ENCODE results near the gene CYB5A.

CYB5A gene

DNA sequence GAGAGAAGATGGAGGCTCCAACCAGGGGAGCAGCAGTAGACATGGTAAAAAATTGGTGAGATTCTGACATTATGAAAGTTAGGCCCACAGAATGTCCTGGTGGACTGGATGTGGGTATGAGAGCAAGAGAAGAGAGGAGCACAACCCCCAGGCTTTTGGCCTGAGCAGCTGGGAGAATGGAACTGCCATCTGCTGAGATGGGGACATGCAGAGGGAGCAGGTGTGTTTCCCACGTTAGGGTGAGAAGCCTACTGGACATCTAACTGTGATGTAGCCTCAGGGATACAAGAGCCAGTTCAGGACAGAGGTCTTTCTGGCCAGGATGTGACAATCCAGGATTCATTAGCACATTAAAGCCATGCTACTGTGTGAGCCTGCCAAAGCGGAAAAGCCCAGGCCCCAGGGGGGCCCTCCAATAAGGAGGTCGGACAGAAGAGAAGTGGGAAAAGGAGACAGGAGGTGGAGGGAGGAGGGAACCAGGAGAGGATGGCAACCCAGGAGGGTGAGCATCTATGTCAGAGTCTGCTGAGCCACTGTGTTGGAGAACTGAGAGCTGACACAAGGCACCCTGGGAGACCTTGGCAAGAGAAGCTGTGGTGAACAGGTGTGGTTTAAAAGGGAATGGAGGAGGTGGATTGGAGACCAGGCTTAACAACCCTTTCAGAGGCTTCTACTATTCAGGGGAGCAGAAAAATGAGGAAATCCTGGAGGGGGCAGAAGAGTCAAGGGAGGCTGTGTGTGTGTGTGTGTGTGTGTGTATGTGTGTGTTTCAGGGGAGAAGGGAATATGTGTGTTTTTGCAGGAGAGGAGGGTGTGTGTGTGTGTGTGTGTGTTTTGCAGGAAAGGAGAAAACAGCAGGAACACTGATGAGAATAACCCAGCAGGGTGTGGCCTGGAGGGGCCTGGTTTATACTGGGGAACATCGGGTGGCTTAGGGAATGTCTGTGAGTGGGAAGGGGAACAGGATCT lies 10.5 kb downstream of the CYB5A start:
- Histone ChIP-seq H3K27me3 (replicated peaks; ENCODE audit: control insufficient read depth, insufficient read depth, low read length, poor library complexity, severe bottlenecking) (no peaks in the 10 kb centered on the region), H3K9me3 (ENCODE audit: control insufficient read depth, low read length) (no peaks in the 10 kb centered on the region), H3K4me1 (ENCODE audit: control insufficient read depth, insufficient read depth, low read length, poor library complexity, severe bottlenecking) (no peaks in the 10 kb centered on the region), H3K4me3 (ENCODE audit: insufficient read depth, low read depth, low read length, poor library complexity, severe bottlenecking) (no peak overlapping the region), H3K27ac (ENCODE audit: insufficient read depth, low read length, poor library complexity, severe bottlenecking) (no peak overlapping the region), H3K36me3 (ENCODE audit: control insufficient read depth, insufficient read depth, low read length) (no peaks in the 10 kb centered on the region)
- DNase-seq: no peak

GRCh38 chr18:74278983-74279382 lies 12.8 kb downstream of the CYB5A start:
- Histone ChIP-seq H3K4me1 (ENCODE audit: control insufficient read depth, insufficient read depth, low read length, poor library complexity, severe bottlenecking) (no peaks in the 10 kb centered on the region), H3K27me3 (replicated peaks; ENCODE audit: control insufficient read depth, insufficient read depth, low read length, poor library complexity, severe bottlenecking) (no peaks in the 10 kb centered on the region), H3K36me3 (ENCODE audit: control insufficient read depth, insufficient read depth, low read length) (no peaks in the 10 kb centered on the region), H3K27ac (ENCODE audit: insufficient read depth, low read length, poor library complexity, severe bottlenecking) (no peak overlapping the region), H3K9me3 (ENCODE audit: control insufficient read depth, low read length) (no peaks in the 10 kb centered on the region), H3K4me3 (ENCODE audit: insufficient read depth, low read depth, low read length, poor library complexity, severe bottlenecking) (no peak overlapping the region)
- DNase-seq: no peak

DNA sequence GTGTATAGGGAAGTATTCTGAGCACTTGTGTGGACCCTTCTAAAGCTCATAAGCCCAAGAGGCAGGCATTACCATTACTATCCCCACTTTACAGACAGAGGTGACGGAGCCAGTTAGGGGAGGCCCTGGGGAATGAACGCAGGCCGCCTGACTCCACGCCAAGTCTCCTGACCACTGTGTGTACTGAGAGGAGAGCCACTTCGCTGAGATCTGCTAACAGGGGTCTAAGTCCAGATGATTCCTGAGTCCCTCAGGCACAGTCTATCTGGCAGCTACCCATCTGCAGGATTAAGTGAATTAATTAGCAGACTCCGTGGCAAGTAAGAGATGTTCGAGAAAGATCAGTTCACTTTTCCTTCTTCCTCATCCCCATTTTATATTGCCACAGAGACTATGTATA lies 13.7 kb downstream of the CYB5A start:
- Histone ChIP-seq H3K4me1 (ENCODE audit: control insufficient read depth, insufficient read depth, low read length, poor library complexity, severe bottlenecking) (no peaks in the 10 kb centered on the region), H3K27me3 (replicated peaks; ENCODE audit: control insufficient read depth, insufficient read depth, low read length, poor library complexity, severe bottlenecking) (no peaks in the 10 kb centered on the region), H3K27ac (ENCODE audit: insufficient read depth, low read length, poor library complexity, severe bottlenecking) (no peak overlapping the region), H3K9me3 (ENCODE audit: control insufficient read depth, low read length) (no peaks in the 10 kb centered on the region), H3K36me3 (ENCODE audit: control insufficient read depth, insufficient read depth, low read length) (no peaks in the 10 kb centered on the region), H3K4me3 (ENCODE audit: insufficient read depth, low read depth, low read length, poor library complexity, severe bottlenecking) (no peak overlapping the region)
- DNase-seq: no peak

DNA sequence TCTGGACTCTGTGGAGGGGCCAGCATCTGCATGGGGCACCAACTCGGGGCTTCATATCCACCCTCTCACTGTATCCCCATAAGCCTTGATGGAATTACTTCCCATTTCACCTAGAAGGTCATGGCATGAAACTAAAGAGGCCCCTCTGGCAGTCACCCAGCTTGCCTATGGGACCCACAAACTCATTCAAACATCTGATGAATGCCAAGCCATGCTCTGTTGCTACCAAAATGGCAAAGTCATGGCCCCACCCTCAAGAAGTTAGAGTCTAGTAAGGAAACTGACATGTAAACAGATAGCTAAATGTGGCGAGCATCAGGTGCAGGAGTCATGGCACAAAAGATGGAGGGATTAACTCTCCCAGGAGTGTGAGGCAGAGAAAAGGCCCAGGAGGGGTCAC lies 14.5 kb downstream of the CYB5A start:
- no peak overlapping the region for H3K4me3 ChIP-seq (ENCODE audit: insufficient read depth, low read depth, low read length, poor library complexity, severe bottlenecking)
- H3K4me1 ChIP-seq (ENCODE audit: control insufficient read depth, insufficient read depth, low read length, poor library complexity, severe bottlenecking): no peaks in the 10 kb centered on the region
- H3K9me3 ChIP-seq (ENCODE audit: control insufficient read depth, low read length): no peaks in the 10 kb centered on the region
- no peaks in the 10 kb centered on the region for H3K27me3 ChIP-seq (replicated peaks; ENCODE audit: control insufficient read depth, insufficient read depth, low read length, poor library complexity, severe bottlenecking)
- no peak overlapping the region for H3K27ac ChIP-seq (ENCODE audit: insufficient read depth, low read length, poor library complexity, severe bottlenecking)
- no peaks in the 10 kb centered on the region for H3K36me3 ChIP-seq (ENCODE audit: control insufficient read depth, insufficient read depth, low read length)
- DNase-seq: no peak

DNA sequence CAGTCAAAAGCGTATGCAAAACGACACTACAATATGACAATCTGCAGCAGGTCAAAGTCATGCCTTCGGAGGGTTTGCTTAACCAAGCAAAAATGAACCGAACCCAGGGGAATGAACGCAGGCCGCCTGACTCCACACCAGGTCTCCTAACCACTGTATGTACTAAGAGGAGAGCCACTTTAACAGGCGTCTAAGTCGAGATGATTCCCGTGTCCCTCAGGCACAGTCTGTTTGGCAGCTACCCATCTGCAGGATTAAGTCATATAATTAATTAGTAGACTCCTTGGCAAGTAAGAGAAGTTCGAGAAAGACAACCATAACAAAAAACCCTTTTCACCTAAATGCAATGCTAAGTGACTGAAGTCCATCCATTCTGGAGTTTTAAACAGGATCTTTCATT lies 15.2 kb downstream of the CYB5A start:
- DNase-seq: no peak
- Histone ChIP-seq H3K9me3 (ENCODE audit: control insufficient read depth, low read length) (no peaks in the 10 kb centered on the region), H3K4me1 (ENCODE audit: control insufficient read depth, insufficient read depth, low read length, poor library complexity, severe bottlenecking) (no peaks in the 10 kb centered on the region), H3K27ac (ENCODE audit: insufficient read depth, low read length, poor library complexity, severe bottlenecking) (no peak overlapping the region), H3K4me3 (ENCODE audit: insufficient read depth, low read depth, low read length, poor library complexity, severe bottlenecking) (no peak overlapping the region), H3K36me3 (ENCODE audit: control insufficient read depth, insufficient read depth, low read length) (no peaks in the 10 kb centered on the region), H3K27me3 (replicated peaks; ENCODE audit: control insufficient read depth, insufficient read depth, low read length, poor library complexity, severe bottlenecking) (no peaks in the 10 kb centered on the region)

DNA sequence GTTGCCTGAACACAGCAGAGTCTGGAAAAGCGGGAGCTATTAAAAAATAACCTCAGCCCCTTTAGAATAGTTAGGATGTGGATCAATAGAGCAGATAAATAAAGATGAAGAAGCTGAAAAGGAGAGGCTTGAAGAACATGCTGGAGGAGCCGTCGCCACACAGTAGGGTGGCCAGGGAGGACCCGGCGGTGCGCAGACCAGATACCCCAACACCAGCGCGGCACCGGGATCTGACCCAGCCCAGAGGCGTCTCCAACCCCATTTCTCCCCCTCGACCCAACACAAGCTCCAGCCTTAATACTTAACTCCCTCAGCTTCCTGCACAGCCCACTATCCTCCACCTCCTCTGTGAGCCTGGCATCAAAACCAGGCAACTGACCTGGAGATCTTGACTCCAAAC lies 16.0 kb downstream of the CYB5A start:
- Histone ChIP-seq H3K27me3 (replicated peaks; ENCODE audit: control insufficient read depth, insufficient read depth, low read length, poor library complexity, severe bottlenecking) (no peaks in the 10 kb centered on the region), H3K27ac (ENCODE audit: insufficient read depth, low read length, poor library complexity, severe bottlenecking) (no peak overlapping the region), H3K4me3 (ENCODE audit: insufficient read depth, low read depth, low read length, poor library complexity, severe bottlenecking) (no peak overlapping the region), H3K9me3 (ENCODE audit: control insufficient read depth, low read length) (no peaks in the 10 kb centered on the region), H3K36me3 (ENCODE audit: control insufficient read depth, insufficient read depth, low read length) (no peaks in the 10 kb centered on the region), H3K4me1 (ENCODE audit: control insufficient read depth, insufficient read depth, low read length, poor library complexity, severe bottlenecking) (no peaks in the 10 kb centered on the region)
- DNase-seq: no peak

- Histone ChIP-seq H3K27ac (ENCODE audit: insufficient read depth, low read length, poor library complexity, severe bottlenecking) (no peak overlapping the region), H3K9me3 (ENCODE audit: control insufficient read depth, low read length) (no peaks in the 10 kb centered on the region), H3K36me3 (ENCODE audit: control insufficient read depth, insufficient read depth, low read length) (no peaks in the 10 kb centered on the region), H3K27me3 (replicated peaks; ENCODE audit: control insufficient read depth, insufficient read depth, low read length, poor library complexity, severe bottlenecking) (no peaks in the 10 kb centered on the region), H3K4me3 (ENCODE audit: insufficient read depth, low read depth, low read length, poor library complexity, severe bottlenecking) (no peak overlapping the region), H3K4me1 (ENCODE audit: control insufficient read depth, insufficient read depth, low read length, poor library complexity, severe bottlenecking) (no peaks in the 10 kb centered on the region)
- DNase-seq: no peak
These were observed 17.1 kb downstream of the CYB5A start for GRCh38 chr18:74274700-74275099.

DNA sequence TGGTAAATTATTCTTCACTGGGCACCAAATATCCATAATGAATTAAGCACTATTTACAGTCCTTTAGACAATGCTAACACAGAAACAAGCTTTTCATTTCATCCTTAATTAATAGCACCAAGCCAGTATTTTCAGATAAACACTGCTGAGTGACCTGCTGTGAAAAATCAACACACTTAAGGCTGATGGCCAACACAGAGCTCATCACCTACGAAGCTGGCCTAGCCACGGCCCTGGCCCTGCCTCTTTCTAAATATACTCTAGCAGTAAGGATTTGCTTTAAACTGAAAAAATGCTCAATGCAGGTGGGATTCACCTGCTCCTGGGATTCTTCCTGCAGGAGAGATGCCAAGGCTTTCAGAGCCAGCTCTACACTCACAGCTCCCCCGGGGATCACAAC lies 18.4 kb downstream of the CYB5A start:
- no peaks in the 10 kb centered on the region for H3K27me3 ChIP-seq (replicated peaks; ENCODE audit: control insufficient read depth, insufficient read depth, low read length, poor library complexity, severe bottlenecking)
- H3K9me3 ChIP-seq (ENCODE audit: control insufficient read depth, low read length): no peaks in the 10 kb centered on the region
- no peak for DNase-seq
- H3K27ac ChIP-seq (ENCODE audit: insufficient read depth, low read length, poor library complexity, severe bottlenecking): no peak overlapping the region
- no peaks in the 10 kb centered on the region for H3K4me1 ChIP-seq (ENCODE audit: control insufficient read depth, insufficient read depth, low read length, poor library complexity, severe bottlenecking)
- H3K36me3 ChIP-seq (ENCODE audit: control insufficient read depth, insufficient read depth, low read length): no peaks in the 10 kb centered on the region
- no peak overlapping the region for H3K4me3 ChIP-seq (ENCODE audit: insufficient read depth, low read depth, low read length, poor library complexity, severe bottlenecking)

GRCh38 chr18:74271635-74272034 lies 20.1 kb downstream of the CYB5A start:
- H3K9me3 ChIP-seq (ENCODE audit: control insufficient read depth, low read length): no peaks in the 10 kb centered on the region
- DNase-seq: no peak
- no peaks in the 10 kb centered on the region for H3K4me1 ChIP-seq (ENCODE audit: control insufficient read depth, insufficient read depth, low read length, poor library complexity, severe bottlenecking)
- H3K27ac ChIP-seq (ENCODE audit: insufficient read depth, low read length, poor library complexity, severe bottlenecking): no peak overlapping the region
- no peaks in the 10 kb centered on the region for H3K27me3 ChIP-seq (replicated peaks; ENCODE audit: control insufficient read depth, insufficient read depth, low read length, poor library complexity, severe bottlenecking)
- no peaks in the 10 kb centered on the region for H3K36me3 ChIP-seq (ENCODE audit: control insufficient read depth, insufficient read depth, low read length)
- no peak overlapping the region for H3K4me3 ChIP-seq (ENCODE audit: insufficient read depth, low read depth, low read length, poor library complexity, severe bottlenecking)

DNA sequence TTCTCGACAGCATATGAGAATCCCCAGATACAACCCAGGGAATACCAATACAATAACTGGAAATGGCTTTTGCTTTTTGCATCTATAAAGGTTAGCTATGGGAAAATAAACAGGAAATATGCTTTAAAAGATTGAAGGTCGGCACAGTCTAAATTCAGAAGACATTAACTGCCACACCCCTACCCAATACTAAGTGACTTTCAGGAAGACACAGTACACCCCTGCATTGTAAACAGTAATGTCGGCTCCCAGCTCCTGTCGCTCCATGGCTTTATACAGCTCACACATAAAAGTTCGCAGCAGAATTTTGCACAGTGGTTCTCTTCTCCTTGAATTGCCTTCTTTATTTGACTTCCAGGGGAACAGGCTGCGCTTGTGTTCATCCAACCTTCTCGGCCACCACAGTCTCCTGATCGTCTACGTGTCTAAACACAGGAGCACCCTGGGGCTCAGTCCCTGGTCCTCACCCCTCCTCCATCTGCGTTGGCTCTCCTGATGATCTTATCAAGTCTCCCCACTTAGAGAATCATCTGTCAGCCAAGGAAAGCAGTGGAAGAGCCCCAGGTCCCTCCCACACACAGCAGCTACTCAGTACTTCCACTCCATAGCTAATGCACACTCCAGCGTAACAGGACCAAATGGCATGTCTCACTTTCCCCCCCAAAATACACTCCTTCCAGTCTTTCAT lies 22.7 kb downstream of the CYB5A start:
- Histone ChIP-seq H3K4me3 (ENCODE audit: insufficient read depth, low read depth, low read length, poor library complexity, severe bottlenecking) (no peak overlapping the region), H3K27ac (ENCODE audit: insufficient read depth, low read length, poor library complexity, severe bottlenecking) (no peak overlapping the region), H3K27me3 (replicated peaks; ENCODE audit: control insufficient read depth, insufficient read depth, low read length, poor library complexity, severe bottlenecking) (no peaks in the 10 kb centered on the region), H3K9me3 (ENCODE audit: control insufficient read depth, low read length) (no peaks in the 10 kb centered on the region), H3K36me3 (ENCODE audit: control insufficient read depth, insufficient read depth, low read length) (peaks cover 7% of the 10 kb centered on the region), H3K4me1 (ENCODE audit: control insufficient read depth, insufficient read depth, low read length, poor library complexity, severe bottlenecking) (no peaks in the 10 kb centered on the region)
- no peak for DNase-seq

Measured in effector memory CD4-positive, alpha-beta T cell (primary cell).